Skeletal muscle satellite cell (primary cell): ENCODE measurements around the gene ARMCX2. TPM values are rescaled to one million over a fixed set of nuclear protein-coding genes. Genes with fewer than 3 reads are reported as not detected.
"Not testable (repeated sequence)": the region's sequence is repeated elsewhere in the genome, so short reads cannot be mapped to it uniquely, and the experiment has no call there.

Source experiments
- H3K27me3 ChIP-seq: 2 replicates; pipeline ENCODE4 v1.7.0; 2013; ENCODE audit warnings: low read length; ENCODE audit not compliant: control insufficient read depth, insufficient read depth
- H3K36me3 ChIP-seq: 2 replicates; pipeline ENCODE4 v1.7.0; 2013; ENCODE audit warnings: mild to moderate bottlenecking, control low read depth, low read length; ENCODE audit not compliant: insufficient read depth
- H3K4me1 ChIP-seq: 2 replicates; pipeline ENCODE4 v1.7.0; 2013; ENCODE audit warnings: low read length; ENCODE audit not compliant: control insufficient read depth, insufficient read depth
- H3K4me2 ChIP-seq: 2 replicates; pipeline ENCODE4 v1.7.0; 2013; ENCODE audit warnings: mild to moderate bottlenecking, low read length
- H3K4me3 ChIP-seq: 2 replicates; pipeline ENCODE4 v1.7.0; 2013; ENCODE audit warnings: low read length
- H3K9ac ChIP-seq: 2 replicates; pipeline ENCODE4 v1.7.0; 2013; ENCODE audit warnings: mild to moderate bottlenecking, low read depth, low read length, moderate library complexity
- H3K9me3 ChIP-seq: replicated peaks from 2 replicates; pipeline ENCODE4 v1.7.0; 2013; ENCODE audit warnings: mild to moderate bottlenecking, control low read depth, low read length
- small RNA-seq: library from RNA; depleted of rRNA; stranded (forward); fragments of <200 nt; gene quantifications from one replicate; pipeline ENCODE3, GENCODE V24; 2012

ARMCX2 gene

GRCh38 chrX:101657495-101657894 lies 2.2 kb downstream of the ARMCX2 start:
- H3K9ac ChIP-seq, result no peak overlapping the region
- no peaks in the 10 kb centered on the region for H3K9me3 ChIP-seq
- peaks cover under 1% of the 10 kb centered on the region for H3K27me3 ChIP-seq
- no peak overlapping the region for H3K4me2 ChIP-seq
- peaks cover 17% of the 10 kb centered on the region for H3K36me3 ChIP-seq
- H3K4me1 ChIP-seq, result peaks cover 6% of the 10 kb centered on the region
- H3K4me3 ChIP-seq, result no peak overlapping the region

DNA sequence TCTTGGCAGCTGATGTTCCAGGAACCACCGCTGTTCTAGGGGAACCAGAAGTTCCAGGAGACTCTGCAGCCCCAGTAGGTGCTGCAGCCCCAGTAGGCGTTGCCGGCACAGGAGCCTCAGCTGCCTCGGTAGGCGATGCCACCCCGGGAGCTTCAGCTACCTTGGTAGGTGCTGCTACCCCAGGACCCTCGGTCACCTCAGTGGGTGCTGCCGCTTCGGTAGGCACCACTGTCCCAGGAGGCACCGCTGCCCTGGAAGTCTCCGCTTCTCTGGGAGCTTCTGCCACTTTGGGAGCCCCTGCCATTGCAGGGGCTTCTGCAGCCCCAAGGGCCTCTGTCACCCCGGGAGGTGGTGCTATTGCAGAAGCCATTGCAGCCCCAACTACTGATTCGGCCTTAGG lies 2.8 kb downstream of the ARMCX2 start:
- Histone ChIP-seq H3K4me3 (no peak overlapping the region), H3K9me3 (no peaks in the 10 kb centered on the region), H3K36me3 (peaks cover 17% of the 10 kb centered on the region), H3K4me1 (peaks cover 6% of the 10 kb centered on the region), H3K9ac (no peak overlapping the region), H3K27me3 (no peaks in the 10 kb centered on the region), H3K4me2 (no peak overlapping the region)

GRCh38 chrX:101655534-101655933 lies 4.1 kb downstream of the ARMCX2 start:
- Histone ChIP-seq H3K27me3 (no peaks in the 10 kb centered on the region), H3K9ac (no peak overlapping the region), H3K9me3 (no peaks in the 10 kb centered on the region), H3K36me3 (peaks cover 17% of the 10 kb centered on the region), H3K4me3 (no peak overlapping the region), H3K4me2 (no peak overlapping the region), H3K4me1 (peaks cover 6% of the 10 kb centered on the region)

DNA sequence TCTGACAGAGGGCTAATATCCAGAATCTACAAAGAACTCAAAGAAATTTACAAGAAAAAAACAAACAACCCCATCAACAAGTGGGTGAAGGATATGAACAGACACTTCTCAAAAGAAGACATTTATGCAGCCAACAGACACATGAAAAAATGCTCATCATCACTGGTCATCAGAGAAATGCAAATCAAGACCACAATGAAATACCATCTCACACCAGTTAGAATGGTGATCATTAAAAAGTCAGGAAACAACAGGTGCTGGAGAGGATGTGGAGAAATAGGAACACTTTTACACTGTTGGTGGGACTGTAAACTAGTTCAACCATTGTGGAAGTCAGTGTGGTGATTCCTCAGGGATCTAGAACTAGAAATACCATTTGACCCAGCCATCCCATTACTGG lies 11.9 kb downstream of the ARMCX2 start:
- H3K4me3 ChIP-seq, H3K36me3 ChIP-seq, H3K4me1 ChIP-seq, H3K4me2 ChIP-seq, H3K9ac ChIP-seq, H3K27me3 ChIP-seq, H3K9me3 ChIP-seq: not testable (repeated sequence)

- Histone ChIP-seq H3K9ac (no peak overlapping the region), H3K9me3 (no peaks in the 10 kb centered on the region), H3K27me3 (no peaks in the 10 kb centered on the region), H3K36me3 (no peaks in the 10 kb centered on the region), H3K4me1 (no peaks in the 10 kb centered on the region), H3K4me3 (no peak overlapping the region), H3K4me2 (no peak overlapping the region)
Observed at GRCh38 chrX:101642093-101642492, 17.6 kb downstream of the ARMCX2 start.

DNA sequence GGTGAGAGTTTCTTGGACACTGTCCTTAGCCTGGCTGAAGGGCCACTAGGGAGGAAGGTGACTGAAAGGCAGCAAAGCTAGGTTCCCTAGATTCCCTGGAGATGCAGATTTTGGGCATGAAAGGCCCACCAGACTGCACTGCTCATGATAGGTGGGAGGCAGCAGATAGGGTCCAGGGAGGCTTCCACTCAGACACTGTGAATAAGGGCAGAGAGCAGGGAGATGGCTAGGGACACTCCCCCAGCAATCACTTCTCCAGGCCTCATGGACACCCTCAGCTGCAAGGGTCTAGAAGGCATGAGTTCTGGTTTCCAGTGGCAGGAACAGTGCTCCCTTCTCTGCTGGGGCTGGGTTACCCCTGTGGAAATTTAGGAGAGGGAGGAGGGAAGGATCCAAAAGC lies 20.1 kb downstream of the ARMCX2 start:
- H3K9ac ChIP-seq, result no peak overlapping the region
- no peaks in the 10 kb centered on the region for H3K36me3 ChIP-seq
- no peak overlapping the region for H3K4me2 ChIP-seq

DNA sequence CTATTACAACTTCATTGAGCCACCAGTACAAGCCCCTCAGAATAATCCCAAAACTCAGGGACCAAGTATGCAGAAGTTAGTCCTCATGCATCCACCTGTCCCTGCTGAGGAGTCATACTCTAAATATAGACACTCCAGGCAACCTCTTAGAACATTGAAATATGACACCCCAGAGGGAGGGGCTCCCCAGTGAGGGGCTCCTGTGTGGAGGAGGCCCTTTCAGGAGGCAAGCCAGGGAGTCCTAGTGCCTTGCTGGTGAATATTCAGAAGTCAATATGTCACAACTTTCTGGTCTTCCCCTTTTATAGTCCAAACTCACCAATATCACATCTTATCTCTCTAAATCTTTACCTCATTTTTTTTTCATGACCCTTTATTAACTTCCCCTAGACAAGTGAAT lies 40.3 kb downstream of the ARMCX2 start:
- Histone ChIP-seq H3K4me3 (no peak overlapping the region), H3K36me3 (no peaks in the 10 kb centered on the region), H3K4me2 (no peak overlapping the region), H3K4me1 (peaks cover 10% of the 10 kb centered on the region), H3K9me3 (no peaks in the 10 kb centered on the region), H3K27me3 (no peaks in the 10 kb centered on the region), H3K9ac (no peak overlapping the region)

More for the DNA sequence above, 20.1 kb downstream of the ARMCX2 start:
- Histone ChIP-seq H3K27me3 (no peaks in the 10 kb centered on the region), H3K4me3 (no peak overlapping the region), H3K4me1 (no peaks in the 10 kb centered on the region), H3K9me3 (no peaks in the 10 kb centered on the region)

GRCh38 chrX:101617211-101618191 lies 42.1 kb downstream of the ARMCX2 start, which contains the start of gene ARMCX6:
Gene ARMCX6, minus strand, starts transcription at chrX:101618000. Its CDS starts 1,380 bp downstream, at chrX:101616620.
- Histone ChIP-seq H3K4me3 (peak within 1 kb of the TSS; percentile 85), H3K4me2 (peak within 1 kb of the TSS; percentile 82), H3K4me1 (peaks cover 9% of the 10 kb centered on the region), H3K27me3 (no peaks in the 10 kb centered on the region), H3K9ac (peak within 1 kb of the TSS; percentile 79), H3K9me3 (no peaks in the 10 kb centered on the region), H3K36me3 (no peaks in the 10 kb centered on the region)

- peaks cover 11% of the 10 kb centered on the region for H3K27me3 ChIP-seq
- no peak overlapping the region for H3K4me2 ChIP-seq
- no peaks in the 10 kb centered on the region for H3K9me3 ChIP-seq
- H3K4me1 ChIP-seq, result no peaks in the 10 kb centered on the region
- no peak overlapping the region for H3K9ac ChIP-seq
- no peak overlapping the region for H3K4me3 ChIP-seq
- H3K36me3 ChIP-seq, result no peaks in the 10 kb centered on the region
Observed at GRCh38 chrX:101605728-101606127, 53.9 kb downstream of the ARMCX2 start.

Small RNA genes lying within 50 kb of the gene (small RNA-seq; reads per million reads assigned to genes)
- gene RNU6-30P (2.5 reads per million, percentile 72 among the genes with 10 or more reads in this experiment), gene RNU6-587P (not detected)
